ENCODE data around the gene TBCB.
"Not testable (repeated sequence)": the region's sequence is repeated elsewhere in the genome, so short reads cannot be mapped to it uniquely, and the experiment has no call there.

TBCB gene

DNA sequence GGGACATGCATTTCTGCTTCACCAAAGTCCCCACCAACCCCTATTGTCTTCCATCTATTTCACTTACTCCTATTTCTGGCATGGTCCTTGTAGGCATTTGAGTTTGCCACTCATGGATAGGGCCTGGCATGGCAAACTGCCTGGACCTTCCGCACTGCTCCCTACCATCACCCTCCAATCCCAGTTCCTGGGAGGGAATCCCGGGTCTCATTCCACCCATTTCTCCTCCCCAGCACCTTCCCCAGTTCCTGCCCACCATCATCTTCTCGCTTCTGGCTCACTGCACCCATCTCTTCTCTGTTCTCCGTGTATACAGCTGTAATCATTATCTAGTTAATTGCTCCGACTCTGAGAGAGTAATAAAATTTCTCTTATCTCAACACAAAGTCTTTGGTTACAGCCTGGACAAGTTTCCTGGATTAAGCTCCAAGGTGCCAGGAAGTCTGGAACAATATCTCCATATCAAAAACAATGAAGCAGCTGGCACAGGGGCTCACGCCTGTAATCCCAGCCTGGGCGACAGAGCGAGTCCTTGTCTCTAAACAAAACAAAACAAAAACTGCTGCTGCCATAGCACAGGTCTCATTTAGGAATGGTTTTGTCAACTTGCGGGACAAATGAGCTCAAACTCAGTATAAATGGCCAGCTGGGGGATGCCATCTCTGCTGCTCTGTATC lies 54.0 kb downstream of the TBCB start:
- no peak for DNase-seq

DNA sequence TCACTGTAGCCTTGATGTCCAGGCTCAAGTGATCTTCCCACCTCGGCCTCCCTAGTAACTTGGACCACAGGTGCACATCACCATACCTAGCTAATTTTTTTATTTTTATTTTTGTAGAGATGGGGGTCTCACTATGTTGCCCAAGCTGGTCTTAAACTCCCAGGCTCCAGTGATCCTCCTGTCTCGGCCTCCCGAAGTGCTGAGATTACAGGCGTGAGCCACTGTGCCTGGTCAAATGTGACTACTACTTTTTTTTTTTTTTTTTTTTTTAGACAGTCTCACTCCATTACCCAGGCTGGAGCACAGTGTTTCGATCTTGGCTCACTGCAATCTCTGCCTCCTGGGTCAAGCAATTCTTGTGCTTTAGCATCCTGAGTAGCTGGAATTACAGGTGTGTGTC lies 57.6 kb downstream of the TBCB start:
- DNase-seq = no peak

GRCh38 chr19:36173846-36174245 lies 58.6 kb downstream of the TBCB start:
- not testable (repeated sequence) for DNase-seq
